Caco-2 (cell line): ENCODE results near the gene SIRT3. TPM values are rescaled to one million over a fixed set of nuclear protein-coding genes. Genes with fewer than 3 reads are reported as not detected.

Experiments
- BruUV-seq: library from RNA; stranded (reverse); fragments of 400-500 nt; replicated peaks from 2 replicates; lab custom pipeline; 2021; lab: Mats Ljungman, UMichigan
- CTCF ChIA-PET: fragments of 300-600 bp; sonication (Branson Sonifier 250); formaldehyde crosslinking; loops from one replicate; lab custom pipeline; 2022; ENCODE audit warnings: antibody characterized with exemption; lab: Charles Lee
- POLR2A ChIA-PET: fragments of 300-600 bp; sonication (Branson Sonifier 250); formaldehyde crosslinking; loops from one replicate; lab custom pipeline; 2022; ENCODE audit warnings: antibody characterized with exemption; lab: Charles Lee
- DNase-seq, 2 experiments: peaks; one replicate each; pipeline versions ENCODE4 v3.0.0 to v3.0.0-alpha.2; 2020 to 2022
- H3K27me3 ChIP-seq: replicated peaks from 2 replicates; pipeline ENCODE4 v1.6.0; 2011; ENCODE audit warnings: low read length; ENCODE audit not compliant: control insufficient read depth, insufficient read depth
- H3K36me3 ChIP-seq: 2 replicates; pipeline ENCODE4 v1.5.1; 2011; ENCODE audit warnings: low read length; ENCODE audit not compliant: control insufficient read depth, insufficient read depth
- H3K4me1 ChIP-seq: fragments of 250-450 bp; sonication (Bioruptor Pico); 2 replicates; pipeline ENCODE4 v1.5.1; 2020; ENCODE audit warnings: mild to moderate bottlenecking
- H3K4me3 ChIP-seq: 2 replicates; pipeline ENCODE4 v1.5.1; 2011; ENCODE audit warnings: low read depth, mild to moderate bottlenecking, control low read depth, low read length
- H3K9me3 ChIP-seq: fragments of 250-450 bp; sonication (Bioruptor Pico); 2 replicates; pipeline ENCODE4 v1.5.1; 2020; ENCODE audit warnings: mild to moderate bottlenecking, moderate library complexity
- H3K27ac Mint-ChIP-seq: one replicate; pipeline ENCODE4 v1.8.0; 2022; ENCODE audit warnings: mixed read lengths; ENCODE audit not compliant: unreplicated experiment
- H3K27me3 Mint-ChIP-seq: one replicate; pipeline ENCODE4 v1.8.0; 2022; ENCODE audit warnings: mixed read lengths; ENCODE audit not compliant: insufficient read depth, unreplicated experiment
- H3K36me3 Mint-ChIP-seq: one replicate; pipeline ENCODE4 v1.8.0; 2022; ENCODE audit warnings: mild to moderate bottlenecking, mixed read lengths; ENCODE audit not compliant: insufficient read depth, unreplicated experiment
- H3K4me1 Mint-ChIP-seq: one replicate; pipeline ENCODE4 v1.8.0; 2022; ENCODE audit warnings: low read depth, mixed read lengths; ENCODE audit not compliant: unreplicated experiment
- H3K4me3 Mint-ChIP-seq: one replicate; pipeline ENCODE4 v1.8.0; 2022; ENCODE audit warnings: mild to moderate bottlenecking, moderate library complexity, mixed read lengths; ENCODE audit not compliant: unreplicated experiment
- H3K9me3 Mint-ChIP-seq: one replicate; pipeline ENCODE4 v1.8.0; 2022; ENCODE audit warnings: mixed read lengths; ENCODE audit not compliant: unreplicated experiment
- CTCF ChIP-seq, 2 experiments: fragments of 200-600 bp in 1 of 2; IDR thresholded peaks; 1 replicate in 1 of 2; 2 replicates in 1 of 2; pipeline versions ENCODE4 v1.5.1 to v1.8.0; 2011 to 2022; ENCODE audit warnings: antibody characterized with exemption in 1 of 2, control low read depth in 1 of 2, inconsistent platforms in 1 of 2, low read depth in 1 of 2, low read length in 1 of 2, mild to moderate bottlenecking in 1 of 2, moderate library complexity in 1 of 2; ENCODE audit not compliant: insufficient read depth in 1 of 2, severe bottlenecking in 1 of 2, unreplicated experiment in 1 of 2
- intact Hi-C: fragments of 100-400 bp; cut with micrococcal nuclease; formaldehyde crosslinking; loops from one replicate; pipeline ENCODE4 v1.10.0; 2022; ENCODE audit not compliant: unreplicated experiment
- total RNA-seq: library from RNA; stranded (reverse); gene quantifications from 2 replicates; pipeline ENCODE4 v1.2.3, GENCODE V29; 2022

SIRT3 gene
- total RNA-seq, 1 experiment from 2014 or later: 24.6 TPM

DNA sequence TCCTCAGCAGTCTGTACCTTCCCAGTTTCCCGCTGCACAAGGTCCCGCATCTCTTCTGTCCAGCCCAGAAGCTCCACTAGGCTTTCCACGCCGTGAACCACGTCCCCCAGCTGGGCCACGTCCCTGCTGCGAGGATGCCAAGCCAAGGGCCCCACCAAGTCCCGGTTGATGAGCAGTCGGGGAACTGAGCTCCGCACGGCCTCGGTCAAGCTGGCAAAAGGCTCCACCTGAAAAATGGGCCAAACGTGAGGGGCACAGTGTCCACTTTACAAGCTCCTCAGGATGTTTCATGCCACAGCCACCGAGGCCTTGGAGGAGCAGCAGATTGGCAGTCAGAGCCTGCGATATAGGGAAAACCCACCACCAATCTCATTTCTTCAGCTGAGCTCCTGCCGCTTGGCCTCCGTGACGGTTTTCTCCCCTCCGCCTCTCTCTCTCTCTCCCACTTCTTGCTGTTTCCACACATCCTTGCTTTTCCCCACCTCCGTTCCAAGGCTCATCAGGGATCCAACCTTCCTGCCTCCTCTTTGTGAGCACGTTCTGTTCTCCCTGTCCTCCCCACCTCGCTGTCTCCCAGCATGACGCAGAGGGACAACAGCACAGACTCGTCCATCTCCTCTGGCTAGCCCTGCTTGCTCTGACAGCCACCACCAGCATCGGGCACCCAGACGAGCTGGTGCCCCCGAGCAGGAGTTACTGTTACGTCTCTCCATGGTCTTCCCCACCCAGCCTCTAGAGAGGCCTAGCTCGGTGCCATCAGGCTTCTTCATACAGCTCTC lies 17.1 kb downstream of the SIRT3 start:
- Histone ChIP-seq H3K27me3 (no peaks in the 10 kb centered on the region), H3K9me3 (no peaks in the 10 kb centered on the region), H3K4me1 (peaks cover 19% of the 10 kb centered on the region), H3K4me3 (no peak overlapping the region), H3K36me3 (peaks cover 4% of the 10 kb centered on the region; the same call in 1 of the 2 replicates)
- no peak for TF ChIP-seq CTCF (IDR thresholded peaks at IDR 0.05; ENCODE audit: insufficient read depth in 1 of 2, low read depth in 1 of 2, low read length in 1 of 2, severe bottlenecking in 1 of 2, unreplicated experiment in 1 of 2)
- Mint-ChIP-seq H3K27me3 (no peaks in the 10 kb centered on the region), H3K36me3 (peaks cover 33% of the 10 kb centered on the region), H3K9me3 (no peaks in the 10 kb centered on the region), H3K4me3 (no peak overlapping the region), H3K4me1 (no peaks in the 10 kb centered on the region), H3K27ac (no peak overlapping the region)
- POLR2A ChIA-PET: interaction anchor here (1.2 kb wide), 1 partner anchor 12 kb away, joined by 4 read pairs; the partner anchor contains the start of genes BET1L and RIC8A
- intact Hi-C loops: no loop called here
- CTCF ChIA-PET: no interaction called here
- no TSS peak for BruUV-seq
- no peak for DNase-seq

DNA sequence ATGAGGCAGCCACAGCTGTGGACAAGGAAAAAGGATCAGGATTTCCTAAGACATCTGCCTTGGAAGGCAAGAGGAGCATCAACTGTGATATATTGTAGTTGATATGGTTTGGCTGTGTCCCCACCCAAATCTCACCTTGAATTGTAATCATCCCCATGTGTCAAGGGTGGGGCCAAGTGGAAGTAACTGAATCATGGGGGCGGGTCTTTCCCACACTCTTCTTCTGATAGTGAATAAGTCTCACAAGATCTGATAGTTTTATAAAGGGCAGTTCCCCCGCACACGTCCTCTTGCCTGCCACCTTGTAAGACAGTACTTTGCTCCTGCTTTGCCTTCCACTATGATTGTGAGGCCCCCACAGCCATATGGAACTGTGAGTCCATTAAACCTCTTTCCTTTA lies 18.4 kb downstream of the SIRT3 start:
- H3K27ac Mint-ChIP-seq: no peak overlapping the region
- CTCF ChIA-PET: no interaction called here
- H3K4me3 Mint-ChIP-seq: no peak overlapping the region
- no peaks in the 10 kb centered on the region for H3K9me3 ChIP-seq
- BruUV-seq: no TSS peak
- no peaks in the 10 kb centered on the region for H3K27me3 ChIP-seq
- intact Hi-C loops: no loop called here
- H3K36me3 Mint-ChIP-seq: peaks cover 41% of the 10 kb centered on the region
- POLR2A ChIA-PET: no interaction called here
- TF ChIP-seq CTCF (IDR thresholded peaks at IDR 0.05; ENCODE audit: insufficient read depth in 1 of 2, low read depth in 1 of 2, low read length in 1 of 2, severe bottlenecking in 1 of 2, unreplicated experiment in 1 of 2): no peak
- H3K4me3 ChIP-seq: no peak overlapping the region
- no peaks in the 10 kb centered on the region for H3K9me3 Mint-ChIP-seq
- peaks cover 7% of the 10 kb centered on the region for H3K4me1 Mint-ChIP-seq
- DNase-seq: no peak
- peaks cover 19% of the 10 kb centered on the region for H3K4me1 ChIP-seq
- H3K27me3 Mint-ChIP-seq: no peaks in the 10 kb centered on the region
- peaks cover 6% of the 10 kb centered on the region; the same call in 1 of the 2 replicates for H3K36me3 ChIP-seq

GRCh38 chr11:216081-216974 lies 19.8 kb downstream of the SIRT3 start:
- H3K27me3 ChIP-seq: no peaks in the 10 kb centered on the region
- TF ChIP-seq CTCF (IDR thresholded peaks at IDR 0.05; ENCODE audit: insufficient read depth in 1 of 2, low read depth in 1 of 2, low read length in 1 of 2, severe bottlenecking in 1 of 2, unreplicated experiment in 1 of 2): no peak
- H3K4me1 Mint-ChIP-seq: peaks cover 7% of the 10 kb centered on the region
- TSS peak; percentile 34 for BruUV-seq
- ChIA-PET POLR2A (interaction anchor here (0.6 to 1.9 kb wide), 2 partner anchors 9 to 20 kb away, joined by 3 to 24 read pairs; partner anchors contain the start of genes BET1L, PSMD13 and RIC8A), CTCF (interaction anchor here (1.5 to 1.9 kb wide), 2 partner anchors 9 to 34 kb away, joined by 5 read pairs; partner anchors contain the start of genes BET1L and RIC8A)
- H3K4me3 ChIP-seq: no peak overlapping the region
- no peaks in the 10 kb centered on the region for H3K9me3 ChIP-seq
- peaks cover 51% of the 10 kb centered on the region for H3K36me3 Mint-ChIP-seq
- peaks cover 19% of the 10 kb centered on the region for H3K4me1 ChIP-seq
- peak in 1 of 2 experiments; percentile 32 for DNase-seq
- H3K36me3 ChIP-seq: peaks cover 6% of the 10 kb centered on the region; the same call in 1 of the 2 replicates
- H3K27me3 Mint-ChIP-seq: no peaks in the 10 kb centered on the region
- H3K9me3 Mint-ChIP-seq: no peaks in the 10 kb centered on the region
- intact Hi-C loops: no loop called here
- no peak overlapping the region for H3K4me3 Mint-ChIP-seq
- peak overlapping the region; percentile 63 for H3K27ac Mint-ChIP-seq
